Activated T-cell treated with anti-CD3 and anti-CD28 coated beads, Interleukin-2, amount 50 U/mL, for 72 hours (primary cell): ENCODE data around the gene CFAP299. TPM values are rescaled to one million over a fixed set of nuclear protein-coding genes. Genes with fewer than 3 reads are reported as not detected.

Experiments used
- ATAC-seq, 2 donors: fragments of 150-1000 bp; cut with Tn5 transposase; replicated peaks in 1 of 2; 2 replicates each; pipeline ENCODE4 v1.10.0; 2021; ENCODE audit warnings: moderate library complexity in 2 of 2, mild to moderate bottlenecking in 1 of 2
- DNase-seq, 2 donors: peaks; one replicate each; pipeline ENCODE4 v3.0.0; 2021 to 2022; ENCODE audit warnings: mixed read lengths in 1 of 2
- H3K27ac Mint-ChIP-seq: one replicate; pipeline ENCODE4 v1.8.0; 2022; ENCODE audit warnings: mild to moderate bottlenecking, moderate library complexity, mixed read lengths
- H3K27me3 Mint-ChIP-seq: one replicate; pipeline ENCODE4 v1.8.0; 2022; ENCODE audit warnings: low read depth, mixed read lengths
- H3K36me3 Mint-ChIP-seq, 2 donors: one replicate each; pipeline ENCODE4 v1.8.0; 2022; ENCODE audit warnings: mixed read lengths in 2 of 2, mild to moderate bottlenecking in 1 of 2; ENCODE audit not compliant: insufficient read depth in 2 of 2
- H3K4me1 Mint-ChIP-seq: one replicate; pipeline ENCODE4 v1.8.0; 2022; ENCODE audit warnings: low read depth, mixed read lengths
- H3K4me3 Mint-ChIP-seq, 2 donors: one replicate each; pipeline ENCODE4 v1.8.0; 2022; ENCODE audit warnings: mild to moderate bottlenecking in 2 of 2, mixed read lengths in 2 of 2, moderate library complexity in 2 of 2
- H3K9me3 Mint-ChIP-seq, 2 donors: one replicate each; pipeline ENCODE4 v1.8.0; 2022; ENCODE audit warnings: mixed read lengths in 2 of 2
- total RNA-seq, 2 donors: library from RNA; stranded (reverse); gene quantifications; one replicate each; pipeline ENCODE4 v1.2.3, GENCODE V29; 2022

The CFAP299 gene
- total RNA-seq, 2 donors from 2014 or later, result not detected

DNA sequence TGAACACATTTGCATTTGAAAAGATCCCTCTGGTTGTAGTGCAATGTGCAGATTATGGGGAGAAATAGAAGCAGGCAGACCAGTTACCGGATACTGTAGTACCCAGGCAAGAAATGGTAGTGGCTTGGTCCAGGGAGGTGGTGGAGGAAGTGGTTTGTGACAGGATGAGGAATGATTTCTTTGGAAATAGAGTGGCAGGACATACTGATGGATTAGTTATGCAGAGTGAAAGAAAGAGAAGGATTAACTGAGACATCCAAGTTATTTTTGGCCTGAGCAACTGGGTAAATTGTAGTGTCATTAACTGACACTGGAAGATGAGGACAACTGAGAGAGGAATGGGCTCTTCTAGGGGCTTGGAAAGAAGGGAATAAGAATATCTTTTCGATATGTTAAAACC is 139.7 kb downstream of the CFAP299 start:
- H3K27ac Mint-ChIP-seq, result no peak overlapping the region
- H3K4me3 Mint-ChIP-seq, result no peak overlapping the region
- DNase-seq, result no peak
- H3K9me3 Mint-ChIP-seq, result peaks cover 4% of the 10 kb centered on the region in 2 donors
- peaks cover 8% of the 10 kb centered on the region for H3K4me1 Mint-ChIP-seq
- peaks cover 0 to 2% of the 10 kb centered on the region in 2 donors for H3K36me3 Mint-ChIP-seq
- no peak for ATAC-seq
- no peaks in the 10 kb centered on the region for H3K27me3 Mint-ChIP-seq

DNA sequence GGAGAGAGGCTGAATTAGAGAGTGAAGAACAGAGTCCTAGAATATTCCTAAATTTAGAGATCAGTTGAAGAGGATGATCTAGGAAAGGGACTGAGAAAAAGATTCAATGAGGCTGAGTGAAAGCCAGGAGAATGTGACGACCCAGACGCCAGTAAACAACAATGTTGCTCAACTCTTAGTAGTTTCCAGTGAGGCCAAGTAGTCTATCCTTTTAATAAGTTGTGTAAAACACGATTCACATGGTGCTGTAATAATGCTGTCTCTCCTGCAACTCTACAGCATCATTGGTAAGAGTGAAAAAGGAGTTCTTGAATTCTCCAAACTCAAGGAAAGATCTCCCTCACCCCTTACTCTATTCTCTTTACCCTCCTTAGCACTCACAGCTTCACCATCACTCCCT is 140.3 kb downstream of the CFAP299 start:
- no peak overlapping the region for H3K27ac Mint-ChIP-seq
- peaks cover 4% of the 10 kb centered on the region in 2 donors for H3K9me3 Mint-ChIP-seq
- H3K4me3 Mint-ChIP-seq, result no peak overlapping the region
- no peak for ATAC-seq
- H3K4me1 Mint-ChIP-seq, result peaks cover 8% of the 10 kb centered on the region
- peaks cover 0 to 2% of the 10 kb centered on the region in 2 donors for H3K36me3 Mint-ChIP-seq
- no peak for DNase-seq
- no peaks in the 10 kb centered on the region for H3K27me3 Mint-ChIP-seq

GRCh38 chr4:80484712-80485111 is 149.2 kb downstream of the CFAP299 start:
- H3K27me3 Mint-ChIP-seq, result no peaks in the 10 kb centered on the region
- no peaks in the 10 kb centered on the region for H3K4me1 Mint-ChIP-seq
- no peak overlapping the region for H3K4me3 Mint-ChIP-seq
- peaks cover 0 to 2% of the 10 kb centered on the region in 2 donors for H3K9me3 Mint-ChIP-seq
- ATAC-seq (no peak), DNase-seq (no peak)
- H3K27ac Mint-ChIP-seq, result no peak overlapping the region
- H3K36me3 Mint-ChIP-seq, result peaks cover 0 to 2% of the 10 kb centered on the region in 2 donors

GRCh38 chr4:80486603-80487002 is 151.1 kb downstream of the CFAP299 start:
- no peaks in the 10 kb centered on the region for H3K27me3 Mint-ChIP-seq
- H3K27ac Mint-ChIP-seq, result no peak overlapping the region
- H3K4me1 Mint-ChIP-seq, result peaks cover under 1% of the 10 kb centered on the region
- ATAC-seq (no peak), DNase-seq (no peak)
- H3K36me3 Mint-ChIP-seq, result peaks cover 0 to 2% of the 10 kb centered on the region in 2 donors
- no peak overlapping the region for H3K4me3 Mint-ChIP-seq
- H3K9me3 Mint-ChIP-seq, result peaks cover 0 to 2% of the 10 kb centered on the region in 2 donors

DNA sequence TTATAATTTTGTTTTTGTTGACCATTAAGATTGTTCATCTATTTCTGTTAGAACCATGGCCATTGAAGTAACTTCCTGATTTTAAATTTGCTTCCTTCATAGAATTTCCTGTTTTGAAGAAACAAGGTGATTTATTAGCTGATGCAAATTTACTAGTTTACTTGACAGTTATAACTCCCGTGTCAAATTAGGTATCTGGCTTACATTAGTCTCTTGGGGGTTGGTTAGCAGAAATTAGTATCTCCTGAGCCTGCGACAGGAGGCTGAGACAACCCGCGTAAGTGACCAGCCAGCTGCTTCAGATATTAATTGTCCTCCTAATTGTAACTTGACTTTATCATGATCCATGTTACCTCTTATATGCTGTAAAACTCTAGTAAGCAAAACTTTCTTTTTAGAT is 154.3 kb downstream of the CFAP299 start:
- Mint-ChIP-seq H3K27ac (no peak overlapping the region), H3K4me1 (peaks cover 26% of the 10 kb centered on the region), H3K36me3 (peaks cover 5 to 6% of the 10 kb centered on the region in 2 donors), H3K9me3 (peaks cover 6 to 11% of the 10 kb centered on the region in 2 donors), H3K4me3 (no peak overlapping the region), H3K27me3 (no peaks in the 10 kb centered on the region)
- ATAC-seq (no peak), DNase-seq (no peak)

- Mint-ChIP-seq H3K27me3 (no peaks in the 10 kb centered on the region), H3K4me1 (peaks cover 26% of the 10 kb centered on the region), H3K27ac (peak overlapping the region; percentile 68), H3K9me3 (peaks cover 14 to 17% of the 10 kb centered on the region in 2 donors), H3K36me3 (peaks cover 7 to 13% of the 10 kb centered on the region in 2 donors), H3K4me3 (peak overlapping the region in 1 of 2 donors; percentile 21)
- DNase-seq (peak; percentile 18 to 26), ATAC-seq (peak; percentile 90 to 94)
Observed at GRCh38 chr4:80492761-80493160, 157.2 kb downstream of the CFAP299 start.

DNA sequence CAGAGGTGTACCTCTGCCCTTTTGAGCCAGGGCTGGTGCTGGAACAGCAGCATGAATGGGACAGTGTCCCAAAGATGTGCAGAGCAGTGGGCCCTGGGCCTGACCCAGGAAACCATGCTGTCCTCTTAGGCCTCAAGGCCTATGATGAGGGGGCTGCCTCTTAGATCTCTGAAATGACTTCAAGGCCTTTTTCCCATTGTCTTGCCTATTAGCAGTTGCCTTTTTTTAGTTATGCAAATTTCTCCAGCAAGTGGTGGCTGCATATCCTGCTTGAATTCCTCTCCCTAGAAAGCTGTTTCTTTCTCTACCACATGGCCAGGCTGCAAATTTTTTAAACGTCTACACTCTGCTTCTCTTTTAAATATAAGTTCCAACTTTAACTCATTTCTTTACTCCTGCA is 160.3 kb downstream of the CFAP299 start:
- Mint-ChIP-seq H3K36me3 (peaks cover 12 to 13% of the 10 kb centered on the region in 2 donors), H3K27ac (no peak overlapping the region), H3K4me1 (peaks cover 35% of the 10 kb centered on the region), H3K4me3 (no peak overlapping the region), H3K27me3 (no peaks in the 10 kb centered on the region), H3K9me3 (peaks cover 20 to 22% of the 10 kb centered on the region in 2 donors)
- ATAC-seq (no peak), DNase-seq (no peak)

GRCh38 chr4:80498725-80499124 is 163.2 kb downstream of the CFAP299 start:
- peaks cover 17 to 18% of the 10 kb centered on the region in 2 donors for H3K9me3 Mint-ChIP-seq
- H3K36me3 Mint-ChIP-seq, result peaks cover 10 to 12% of the 10 kb centered on the region in 2 donors

DNA sequence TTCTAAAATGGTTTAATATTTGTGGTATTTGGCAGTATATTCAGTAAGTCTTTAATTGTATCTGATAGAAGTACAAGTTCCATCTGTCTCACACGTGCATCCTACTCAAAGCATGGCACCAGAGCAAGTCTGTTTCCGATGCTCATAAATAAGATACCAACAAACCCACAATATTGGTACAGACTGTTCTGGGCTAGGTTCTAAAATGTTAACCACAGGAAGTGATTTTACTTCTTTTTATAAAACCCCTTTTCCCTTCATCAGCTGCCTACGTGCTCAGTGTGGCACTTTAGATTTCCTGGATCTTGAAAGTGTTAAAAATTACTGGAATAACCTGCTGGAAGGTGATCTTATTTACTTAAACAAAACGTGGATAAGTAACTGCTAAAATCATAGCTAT is 165.1 kb downstream of the CFAP299 start:
- Mint-ChIP-seq H3K27ac (peak overlapping the region; percentile 85), H3K36me3 (peaks cover 7 to 9% of the 10 kb centered on the region in 2 donors), H3K4me3 (peak overlapping the region in 1 of 2 donors; percentile 31), H3K4me1 (peaks cover 10% of the 10 kb centered on the region), H3K9me3 (peaks cover 13 to 14% of the 10 kb centered on the region in 2 donors), H3K27me3 (no peaks in the 10 kb centered on the region)
- no peak for DNase-seq
- ATAC-seq, result peak in 1 of 2 donors; percentile 47

More at GRCh38 chr4:80498725-80499124, 163.2 kb downstream of the CFAP299 start:
- no peaks in the 10 kb centered on the region for H3K27me3 Mint-ChIP-seq
- peaks cover 16% of the 10 kb centered on the region for H3K4me1 Mint-ChIP-seq
- no peak overlapping the region for H3K27ac Mint-ChIP-seq
- H3K4me3 Mint-ChIP-seq, result no peak overlapping the region
- no peak for ATAC-seq
- DNase-seq, result no peak

GRCh38 chr4:80507077-80507476 is 171.5 kb downstream of the CFAP299 start:
- no peak for DNase-seq
- Mint-ChIP-seq H3K4me3 (no peak overlapping the region), H3K36me3 (no peaks in the 10 kb centered on the region)

DNA sequence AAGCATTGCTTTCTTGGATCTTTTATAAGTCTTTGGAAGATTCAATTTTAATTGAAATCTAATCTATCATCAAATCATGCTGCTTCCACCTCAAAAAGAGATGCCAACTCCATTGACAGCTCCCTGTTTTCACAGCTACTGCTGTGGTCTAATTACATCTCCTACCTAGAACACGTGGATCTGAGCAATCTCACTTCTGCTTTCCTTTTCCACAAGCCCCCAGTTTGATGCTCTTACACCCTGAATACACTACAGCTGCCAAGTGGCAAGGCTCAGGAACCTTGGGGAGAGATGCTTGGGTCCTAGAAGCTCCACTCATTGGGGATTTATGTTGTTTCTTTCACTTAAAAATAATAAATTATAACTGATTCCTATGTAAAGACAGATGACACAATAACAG is 172.0 kb downstream of the CFAP299 start:
- Mint-ChIP-seq H3K4me1 (no peaks in the 10 kb centered on the region), H3K9me3 (peaks cover 3 to 5% of the 10 kb centered on the region in 2 donors), H3K4me3 (no peak overlapping the region), H3K27ac (no peak overlapping the region), H3K36me3 (no peaks in the 10 kb centered on the region), H3K27me3 (no peaks in the 10 kb centered on the region)
- DNase-seq, result no peak
- no peak for ATAC-seq

More at GRCh38 chr4:80507077-80507476, 171.5 kb downstream of the CFAP299 start:
- no peak for ATAC-seq
- Mint-ChIP-seq H3K9me3 (peaks cover 3 to 5% of the 10 kb centered on the region in 2 donors), H3K4me1 (no peaks in the 10 kb centered on the region), H3K27me3 (no peaks in the 10 kb centered on the region), H3K27ac (no peak overlapping the region)

- H3K4me1 Mint-ChIP-seq, result no peaks in the 10 kb centered on the region
- DNase-seq, result no peak
Observed at GRCh38 chr4:80515496-80515895, 180.0 kb downstream of the CFAP299 start.

DNA sequence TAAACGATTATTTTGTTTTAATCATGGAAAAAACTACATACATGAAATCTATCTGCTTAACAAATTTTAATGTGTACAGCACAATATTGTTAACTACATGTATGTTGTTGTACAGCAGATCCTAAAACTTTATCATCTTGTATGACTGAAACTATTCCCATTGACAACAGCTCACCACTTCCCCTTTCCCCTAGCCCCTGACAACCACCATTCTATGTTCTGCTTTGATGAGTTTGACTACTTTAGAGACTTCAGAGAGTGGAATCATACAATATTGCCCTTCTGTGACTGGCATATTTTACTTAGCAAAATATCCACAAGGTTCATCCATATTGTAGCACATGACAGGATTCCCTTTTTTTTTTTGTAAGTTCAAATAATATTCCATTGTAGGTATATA is 185.9 kb downstream of the CFAP299 start:
- Mint-ChIP-seq H3K4me1 (no peaks in the 10 kb centered on the region), H3K4me3 (no peak overlapping the region), H3K9me3 (no peaks in the 10 kb centered on the region), H3K36me3 (no peaks in the 10 kb centered on the region), H3K27me3 (no peaks in the 10 kb centered on the region), H3K27ac (no peak overlapping the region)
- DNase-seq (no peak), ATAC-seq (no peak)

More at GRCh38 chr4:80515496-80515895, 180.0 kb downstream of the CFAP299 start:
- no peaks in the 10 kb centered on the region for H3K27me3 Mint-ChIP-seq
- H3K27ac Mint-ChIP-seq, result no peak overlapping the region
- no peaks in the 10 kb centered on the region for H3K9me3 Mint-ChIP-seq
- no peak for ATAC-seq
- no peaks in the 10 kb centered on the region for H3K36me3 Mint-ChIP-seq
- H3K4me3 Mint-ChIP-seq, result no peak overlapping the region

DNA sequence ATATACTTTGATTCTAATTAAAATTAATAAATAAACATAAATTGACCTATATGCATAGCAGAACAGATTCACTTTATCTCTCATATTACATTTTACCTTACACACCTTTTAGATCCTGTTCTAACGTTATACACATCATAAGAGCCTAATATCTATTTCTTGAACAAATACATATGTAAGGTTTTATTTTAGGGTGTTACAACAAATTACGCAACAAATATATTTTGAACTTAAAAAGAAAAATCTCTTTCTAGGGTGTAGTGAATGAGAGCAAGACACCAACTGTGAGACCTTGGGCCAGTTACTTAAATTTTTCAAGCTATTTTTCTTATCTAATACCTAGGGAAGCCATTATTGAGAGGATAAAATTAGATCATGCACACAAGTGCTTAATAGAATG is 191.2 kb downstream of the CFAP299 start:
- H3K27me3 Mint-ChIP-seq, result peaks cover 7% of the 10 kb centered on the region
- H3K4me1 Mint-ChIP-seq, result no peaks in the 10 kb centered on the region
- ATAC-seq (no peak), DNase-seq (no peak)
- no peak overlapping the region for H3K4me3 Mint-ChIP-seq
- no peaks in the 10 kb centered on the region for H3K9me3 Mint-ChIP-seq
- H3K36me3 Mint-ChIP-seq, result no peaks in the 10 kb centered on the region
- H3K27ac Mint-ChIP-seq, result no peak overlapping the region
